Fibroblast of lung (primary cell): ENCODE results near the gene SFTPA2. TPM values are rescaled to one million over a fixed set of nuclear protein-coding genes. Genes with fewer than 3 reads are reported as not detected.
A peak's percentile ranks its signal among the peaks of the same experiment; 100 is the strongest.

Experiments used
- DNase-seq, 2 donors: peaks; one replicate each; pipeline versions ENCODE4 v3.0.0 to v3.0.0-alpha.2; 2010; ENCODE audit warnings: low read depth in 2 of 2
- H2AFZ ChIP-seq: 2 replicates; pipeline ENCODE4 v1.5.1; 2012; ENCODE audit warnings: low read length, control low read depth, inconsistent platforms
- H3K27ac ChIP-seq: 2 replicates; pipeline ENCODE4 v1.5.1; 2011; ENCODE audit warnings: low read length, control low read depth; ENCODE audit not compliant: insufficient read depth
- H3K27me3 ChIP-seq: 2 replicates; pipeline ENCODE4 v1.5.1; 2011; ENCODE audit warnings: mild to moderate bottlenecking, low read length; ENCODE audit not compliant: control insufficient read depth, insufficient read depth
- H3K36me3 ChIP-seq: 2 replicates; pipeline ENCODE4 v1.5.1; 2011; ENCODE audit warnings: low read length; ENCODE audit not compliant: control insufficient read depth, insufficient read depth
- H3K4me1 ChIP-seq: 2 replicates; pipeline ENCODE4 v1.5.1; 2011; ENCODE audit warnings: low read length; ENCODE audit not compliant: control insufficient read depth, insufficient read depth; ENCODE audit errors: extremely low read depth
- H3K4me2 ChIP-seq: 2 replicates; pipeline ENCODE4 v1.5.1; 2011; ENCODE audit warnings: low read length, control low read depth; ENCODE audit not compliant: insufficient read depth; ENCODE audit errors: extremely low read depth
- H3K4me3 ChIP-seq, 4 experiments: fragments of 200-600 bp in 1 of 4; sonication (generic) in 1 of 4; replicated peaks in 1 of 4; 2 replicates each; pipeline ENCODE4 v1.5.1; 2011 to 2016; ENCODE audit warnings: low read length in 4 of 4, low read depth in 3 of 4, mild to moderate bottlenecking in 3 of 4, control low read depth in 2 of 4, inconsistent platforms in 1 of 4, mixed read lengths in 1 of 4; ENCODE audit not compliant: insufficient read depth in 1 of 4; ENCODE audit errors: control extremely low read depth in 1 of 4
- H3K79me2 ChIP-seq: 2 replicates; pipeline ENCODE4 v1.5.1; 2012; ENCODE audit warnings: mild to moderate bottlenecking, low read length, inconsistent platforms; ENCODE audit not compliant: control insufficient read depth, insufficient read depth
- H3K9ac ChIP-seq: 2 replicates; pipeline ENCODE4 v1.5.1; 2011; ENCODE audit warnings: mild to moderate bottlenecking, low read length, control low read depth; ENCODE audit not compliant: insufficient read depth
- H3K9me3 ChIP-seq: 2 replicates; pipeline ENCODE4 v1.5.1; 2012; ENCODE audit warnings: low read depth, low read length; ENCODE audit not compliant: control insufficient read depth, insufficient read depth
- H4K20me1 ChIP-seq: 2 replicates; pipeline ENCODE4 v1.5.1; 2011; ENCODE audit warnings: low read length; ENCODE audit not compliant: control insufficient read depth, insufficient read depth; ENCODE audit errors: extremely low read depth
- EZH2 ChIP-seq: IDR thresholded peaks from 2 replicates; pipeline ENCODE4 v1.5.1; 2012; ENCODE audit warnings: low read length, control low read depth, mild to moderate bottlenecking; ENCODE audit errors: missing control alignments
- polyA minus RNA-seq: library from RNA; depleted of rRNA, polyadenylated mRNA; stranded (reverse); fragments of >200 nt; gene quantifications from 2 replicates; pipeline ENCODE4 v1.2.3, GENCODE V29; 2011; ENCODE audit warnings: low replicate concordance
- polyA plus RNA-seq, 2 donors: library from polyadenylated mRNA; depleted of rRNA in 1 of 2; stranded (reverse) in 1 of 2; unstranded in 1 of 2; fragments of >200 nt; gene quantifications; 2 replicates each; pipeline ENCODE4 v1.2.1, GENCODE V29; 2011 to 2012; ENCODE audit warnings: missing spikeins in 1 of 2
- total RNA-seq: library from RNA; depleted of rRNA; stranded (reverse); fragments of >200 nt; gene quantifications from 2 replicates; pipeline ENCODE4 v1.2.1, GENCODE V29; 2014
- TF ChIP-seq, protein P1 (sequence below), 2 donors: IDR thresholded peaks in 1 of 2; conservative IDR thresholded peaks in 1 of 2; 1 replicate in 1 of 2; 2 replicates in 1 of 2; pipeline ENCODE4 v1.5.1; 2011 to 2012; ENCODE audit warnings: low read length in 2 of 2, control low read depth in 1 of 2, inconsistent platforms in 1 of 2, low read depth in 1 of 2, mild to moderate bottlenecking in 1 of 2

The SFTPA2 gene
- total RNA-seq (not detected in 2 replicates), polyA plus RNA-seq (not detected in 2 replicates), polyA minus RNA-seq (not detected in 2 replicates)
- polyA plus RNA-seq (2012): not detected in 2 replicates

DNA sequence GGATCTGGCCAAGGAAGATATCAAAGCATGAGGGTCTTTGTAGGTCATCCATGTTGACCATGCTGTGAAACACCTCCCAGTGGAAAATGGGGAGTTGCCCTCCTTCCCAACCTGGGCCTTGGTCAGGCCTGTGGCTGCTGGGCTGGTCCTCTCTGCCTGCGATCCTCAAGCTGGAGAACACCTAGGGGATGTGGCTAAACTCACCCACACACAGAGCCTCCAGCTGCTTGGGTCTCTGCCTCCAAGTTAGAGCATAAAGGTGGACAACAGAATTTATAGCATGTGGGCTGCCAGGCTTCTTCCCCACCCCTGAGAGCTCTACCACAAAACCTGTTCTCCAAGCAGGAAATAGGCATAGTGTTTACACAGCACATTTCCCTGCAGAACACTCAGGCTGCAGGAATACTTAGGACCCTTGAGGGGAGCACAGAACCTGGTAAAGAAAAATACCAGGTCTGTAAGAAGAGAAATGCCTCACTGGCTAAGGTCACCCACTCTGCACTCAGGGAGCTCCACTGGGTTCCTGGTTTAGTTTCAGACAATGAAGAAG lies at the start of gene SFTPA2:
TSS of gene SFTPA2 (minus strand) at position 248 of the 550 bp plus-strand sequence. CDS start 924 bp downstream, outside the sequence.
- TF ChIP-seq, protein P1, sequence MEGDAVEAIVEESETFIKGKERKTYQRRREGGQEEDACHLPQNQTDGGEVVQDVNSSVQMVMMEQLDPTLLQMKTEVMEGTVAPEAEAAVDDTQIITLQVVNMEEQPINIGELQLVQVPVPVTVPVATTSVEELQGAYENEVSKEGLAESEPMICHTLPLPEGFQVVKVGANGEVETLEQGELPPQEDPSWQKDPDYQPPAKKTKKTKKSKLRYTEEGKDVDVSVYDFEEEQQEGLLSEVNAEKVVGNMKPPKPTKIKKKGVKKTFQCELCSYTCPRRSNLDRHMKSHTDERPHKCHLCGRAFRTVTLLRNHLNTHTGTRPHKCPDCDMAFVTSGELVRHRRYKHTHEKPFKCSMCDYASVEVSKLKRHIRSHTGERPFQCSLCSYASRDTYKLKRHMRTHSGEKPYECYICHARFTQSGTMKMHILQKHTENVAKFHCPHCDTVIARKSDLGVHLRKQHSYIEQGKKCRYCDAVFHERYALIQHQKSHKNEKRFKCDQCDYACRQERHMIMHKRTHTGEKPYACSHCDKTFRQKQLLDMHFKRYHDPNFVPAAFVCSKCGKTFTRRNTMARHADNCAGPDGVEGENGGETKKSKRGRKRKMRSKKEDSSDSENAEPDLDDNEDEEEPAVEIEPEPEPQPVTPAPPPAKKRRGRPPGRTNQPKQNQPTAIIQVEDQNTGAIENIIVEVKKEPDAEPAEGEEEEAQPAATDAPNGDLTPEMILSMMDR (conservative IDR thresholded peaks at IDR 0.05 in 1 of 2, IDR thresholded peaks at IDR 0.05 in 1 of 2; ENCODE audit: low read depth in 1 of 2, low read length in 2 of 2): no peak
- H3K27me3 ChIP-seq: no peaks in the 10 kb centered on the region
- no peak within 1 kb of the TSS for H3K4me3 ChIP-seq
- no peaks in the 10 kb centered on the region for H3K4me1 ChIP-seq
- no peak within 1 kb of the TSS for H2AFZ ChIP-seq
- no peak within 1 kb of the TSS for H3K27ac ChIP-seq
- no peak within 1 kb of the TSS for H3K9ac ChIP-seq
- no peak for DNase-seq
- no peaks in the 10 kb centered on the region for H3K79me2 ChIP-seq
- no peak within 1 kb of the TSS for H3K4me2 ChIP-seq
- H3K9me3 ChIP-seq: no peaks in the 10 kb centered on the region
- H4K20me1 ChIP-seq: no peaks in the 10 kb centered on the region
- H3K36me3 ChIP-seq: no peaks in the 10 kb centered on the region

DNA sequence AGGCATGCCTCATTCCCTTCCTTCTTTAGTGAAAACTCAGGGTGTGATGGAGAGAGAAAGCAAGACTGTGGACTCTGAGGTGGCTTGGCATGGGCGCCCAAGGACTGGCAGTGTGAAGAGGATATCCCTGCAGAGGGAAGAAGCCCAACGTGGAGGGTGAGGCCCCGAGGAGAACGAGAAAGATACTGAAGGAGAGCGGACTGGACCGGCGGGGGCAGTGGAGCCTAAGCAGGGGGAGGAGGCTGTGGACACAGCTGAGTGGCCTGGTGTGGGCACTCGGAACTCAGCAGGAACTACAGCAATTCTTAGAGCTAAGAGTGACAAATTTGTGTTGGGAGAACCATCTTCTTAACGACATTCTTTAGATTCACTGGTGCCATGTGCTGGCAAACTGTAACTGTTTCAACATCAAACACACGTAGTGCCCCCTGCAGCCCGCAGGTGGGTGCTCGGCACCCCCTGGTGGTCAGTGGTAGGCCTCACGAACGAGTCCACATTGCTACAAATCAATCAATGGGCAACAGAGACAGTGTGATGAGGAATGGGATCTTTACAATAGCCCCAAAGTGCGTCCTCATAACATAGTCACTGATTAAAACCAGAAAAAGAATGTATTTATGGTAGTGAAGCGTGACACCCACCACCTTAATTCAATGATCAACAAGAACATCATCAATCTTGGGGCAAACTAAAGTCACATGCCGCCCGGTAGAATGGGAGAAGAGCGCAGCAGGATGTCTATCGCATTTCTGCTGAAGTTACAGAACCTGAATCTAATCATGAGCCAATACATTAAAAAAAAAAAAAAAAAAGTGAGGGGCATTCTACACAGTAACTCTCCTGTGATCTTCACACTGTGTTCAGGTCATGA lies 48.5 kb upstream of the SFTPA2 start:
- Histone ChIP-seq H3K79me2 (no peaks in the 10 kb centered on the region), H3K4me2 (no peak overlapping the region), H4K20me1 (no peaks in the 10 kb centered on the region), H3K27ac (no peak overlapping the region), H3K9me3 (no peaks in the 10 kb centered on the region), H2AFZ (no peak overlapping the region), H3K4me3 (no peak overlapping the region), H3K4me1 (no peaks in the 10 kb centered on the region), H3K9ac (no peak overlapping the region), H3K27me3 (peaks cover 2% of the 10 kb centered on the region), H3K36me3 (no peaks in the 10 kb centered on the region)
- no peak for TF ChIP-seq EZH2
- TF ChIP-seq, protein P1 (conservative IDR thresholded peaks at IDR 0.05 in 1 of 2, IDR thresholded peaks at IDR 0.05 in 1 of 2; ENCODE audit: low read depth in 1 of 2, low read length in 2 of 2): peak; percentile 51 to 61
- peak; percentile 3 to 16 for DNase-seq

DNA sequence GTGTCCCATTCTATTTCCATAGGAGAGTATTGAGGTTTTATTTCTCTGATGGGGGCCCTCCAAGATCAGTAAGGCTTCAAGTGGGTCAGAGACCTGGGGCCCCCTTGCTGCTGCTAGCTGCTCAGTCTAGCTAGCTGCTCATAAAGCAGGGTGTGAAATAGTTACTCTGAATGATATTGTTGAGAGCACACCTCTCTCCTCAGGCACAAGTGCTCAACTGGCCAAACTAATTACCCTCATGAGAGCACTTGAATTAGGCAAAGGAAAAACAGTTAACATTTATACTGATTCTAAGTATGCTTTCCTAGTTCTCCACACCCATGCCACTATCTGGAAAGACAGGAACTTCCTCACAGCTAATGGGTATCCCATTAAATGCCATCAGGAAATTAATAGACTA lies 45.1 kb upstream of the SFTPA2 start:
- Histone ChIP-seq H2AFZ (no peak overlapping the region), H3K27ac (no peak overlapping the region), H3K4me3 (no peak overlapping the region), H3K4me1 (no peaks in the 10 kb centered on the region), H3K27me3 (peaks cover 2% of the 10 kb centered on the region), H4K20me1 (no peaks in the 10 kb centered on the region), H3K4me2 (no peak overlapping the region), H3K9ac (no peak overlapping the region), H3K9me3 (no peaks in the 10 kb centered on the region), H3K36me3 (no peaks in the 10 kb centered on the region), H3K79me2 (no peaks in the 10 kb centered on the region)
- no peak for TF ChIP-seq EZH2
- TF ChIP-seq, protein P1 (conservative IDR thresholded peaks at IDR 0.05 in 1 of 2, IDR thresholded peaks at IDR 0.05 in 1 of 2; ENCODE audit: low read depth in 1 of 2, low read length in 2 of 2): no peak
- DNase-seq: no peak
